Kidney tubule cell (primary cell): ENCODE measurements around the gene CATSPER2.
"Not testable (repeated sequence)": the region's sequence is repeated elsewhere in the genome, so short reads cannot be mapped to it uniquely, and the experiment has no call there.

Experiments used
- DNase-seq: peaks from one replicate; pipeline ENCODE4 v3.0.0-alpha.2; 2018; ENCODE audit warnings: low spot score

CATSPER2 gene

GRCh38 chr15:43593328-43594190 is 55.1 kb downstream of the CATSPER2 start, which contains the start of gene CKMT1B:
Gene CKMT1B, plus strand, starts transcription at chr15:43594027. Its CDS starts 192 bp downstream, at chr15:43594219.
- DNase-seq: not testable (repeated sequence)

- DNase-seq: not testable (repeated sequence)
Measured at GRCh38 chr15:43592841-43593240, 55.8 kb downstream of the CATSPER2 start.

- not testable (repeated sequence) for DNase-seq
Measured at GRCh38 chr15:43589778-43590466, 58.7 kb downstream of the CATSPER2 start, which contains the start of gene PPIP5K1. Gene PPIP5K1, minus strand, starts transcription at chr15:43590208. Its CDS starts 5,704 bp downstream, at chr15:43584504.
